HG03342 (cell line): ENCODE results near the gene FGFRL1.

Source experiments
- ATAC-seq: cut with Tn5 transposase; IDR thresholded peaks from one replicate; pipeline ENCODE4 v1.9.1; 2021; ENCODE audit warnings: mild to moderate bottlenecking, moderate library complexity; ENCODE audit not compliant: unreplicated experiment

The FGFRL1 gene

DNA sequence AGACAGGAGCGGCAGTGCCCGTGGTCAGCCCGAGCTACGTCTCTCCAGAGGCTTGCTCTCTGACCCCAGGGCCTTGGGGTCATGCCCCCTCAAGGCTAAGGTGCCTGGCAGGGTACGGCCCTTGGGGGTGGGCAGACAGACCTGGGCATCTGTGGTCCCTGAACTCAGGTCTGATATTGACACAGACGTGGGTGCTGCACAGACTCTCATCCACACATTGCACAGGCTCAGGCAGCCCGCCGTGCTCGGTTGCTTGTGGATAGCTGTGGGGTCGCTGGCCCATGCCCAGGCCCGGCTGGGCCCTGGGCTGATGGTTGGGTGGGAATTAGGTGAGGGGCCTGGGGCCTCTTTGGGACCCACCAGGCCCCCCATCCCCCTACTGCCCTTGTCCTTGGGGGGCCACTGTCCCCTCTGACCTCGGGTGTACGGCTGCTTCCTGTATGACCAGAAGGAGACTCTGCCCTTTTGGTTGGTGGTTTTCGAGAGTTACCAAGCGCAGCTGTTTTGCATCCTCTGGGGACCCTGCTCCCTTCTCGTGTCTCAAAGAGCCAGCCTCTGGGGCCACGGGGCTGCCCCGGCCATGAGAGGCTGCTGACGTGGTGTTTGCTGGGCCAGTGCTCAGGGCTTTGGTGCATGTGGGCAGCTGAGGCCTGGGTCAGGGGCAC, 10.1 kb downstream of the FGFRL1 start:
- ATAC-seq = peak; percentile 76

DNA sequence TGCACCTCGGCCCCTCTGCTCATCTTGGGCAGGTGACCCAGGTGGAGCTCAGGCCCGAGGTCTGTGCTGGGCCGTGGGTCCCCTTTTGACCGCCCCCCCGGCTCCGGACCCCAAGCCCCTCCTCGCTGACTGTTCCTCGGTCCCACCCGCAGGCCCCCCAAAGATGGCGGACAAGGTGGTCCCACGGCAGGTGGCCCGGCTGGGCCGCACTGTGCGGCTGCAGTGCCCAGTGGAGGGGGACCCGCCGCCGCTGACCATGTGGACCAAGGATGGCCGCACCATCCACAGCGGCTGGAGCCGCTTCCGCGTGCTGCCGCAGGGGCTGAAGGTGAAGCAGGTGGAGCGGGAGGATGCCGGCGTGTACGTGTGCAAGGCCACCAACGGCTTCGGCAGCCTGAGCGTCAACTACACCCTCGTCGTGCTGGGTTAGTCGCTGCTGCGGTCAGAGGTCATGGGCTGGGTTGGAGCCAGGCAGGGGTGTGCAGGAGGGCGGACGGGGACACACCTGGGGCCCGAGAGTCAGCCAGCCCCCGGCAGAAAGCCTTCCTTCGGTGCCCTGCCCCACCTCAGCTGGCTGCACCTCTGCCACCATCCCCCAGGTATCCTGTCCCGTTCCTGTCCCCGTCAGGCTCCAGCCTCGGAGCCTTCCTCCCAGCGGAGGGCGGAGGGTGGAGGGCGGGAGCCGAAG, 10.8 kb downstream of the FGFRL1 start:
- ATAC-seq = no peak

- no peak for ATAC-seq
Measured at GRCh38 chr4:1022739-1023066, 11.3 kb downstream of the FGFRL1 start.

DNA sequence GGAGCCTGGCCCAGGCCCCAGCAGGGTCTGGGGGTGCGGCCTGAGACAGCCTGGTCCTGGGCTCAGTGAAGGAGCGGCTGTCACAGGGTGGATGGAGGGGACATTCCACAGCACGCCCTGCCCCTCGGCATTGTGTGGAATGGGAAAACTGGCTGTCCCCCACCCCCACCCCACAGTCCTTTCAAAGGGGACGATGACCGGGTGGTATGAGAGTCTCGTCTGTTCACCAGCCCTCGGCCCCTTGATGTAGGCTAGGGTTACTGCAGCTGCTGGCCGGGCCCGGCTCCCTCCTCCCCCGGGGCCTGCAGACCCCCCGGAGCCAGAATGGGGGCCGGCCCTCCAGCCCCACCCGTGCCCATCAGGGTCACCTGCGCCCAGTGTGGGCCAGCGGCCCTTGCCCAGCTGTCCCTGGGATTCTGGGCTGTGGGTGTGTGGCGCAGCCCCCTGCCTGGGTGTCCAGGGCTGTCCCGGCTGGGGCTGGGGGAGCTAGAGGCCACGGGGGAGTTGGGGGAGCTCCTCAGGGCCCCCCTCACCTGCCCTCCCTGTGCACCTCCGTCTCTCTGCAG, 11.7 kb downstream of the FGFRL1 start:
- no peak for ATAC-seq

GRCh38 chr4:1023895-1024740, 12.7 kb downstream of the FGFRL1 start:
- no peak for ATAC-seq

DNA sequence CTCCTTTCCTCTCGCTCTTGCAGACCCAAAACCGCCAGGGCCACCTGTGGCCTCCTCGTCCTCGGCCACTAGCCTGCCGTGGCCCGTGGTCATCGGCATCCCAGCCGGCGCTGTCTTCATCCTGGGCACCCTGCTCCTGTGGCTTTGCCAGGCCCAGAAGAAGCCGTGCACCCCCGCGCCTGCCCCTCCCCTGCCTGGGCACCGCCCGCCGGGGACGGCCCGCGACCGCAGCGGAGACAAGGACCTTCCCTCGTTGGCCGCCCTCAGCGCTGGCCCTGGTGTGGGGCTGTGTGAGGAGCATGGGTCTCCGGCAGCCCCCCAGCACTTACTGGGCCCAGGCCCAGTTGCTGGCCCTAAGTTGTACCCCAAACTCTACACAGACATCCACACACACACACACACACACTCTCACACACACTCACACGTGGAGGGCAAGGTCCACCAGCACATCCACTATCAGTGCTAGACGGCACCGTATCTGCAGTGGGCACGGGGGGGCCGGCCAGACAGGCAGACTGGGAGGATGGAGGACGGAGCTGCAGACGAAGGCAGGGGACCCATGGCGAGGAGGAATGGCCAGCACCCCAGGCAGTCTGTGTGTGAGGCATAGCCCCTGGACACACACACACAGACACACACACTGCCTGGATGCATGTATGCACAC, 13.6 kb downstream of the FGFRL1 start:
- no peak for ATAC-seq

GRCh38 chr4:1026115-1026514, 14.7 kb downstream of the FGFRL1 start:
- peak; percentile 65 for ATAC-seq

DNA sequence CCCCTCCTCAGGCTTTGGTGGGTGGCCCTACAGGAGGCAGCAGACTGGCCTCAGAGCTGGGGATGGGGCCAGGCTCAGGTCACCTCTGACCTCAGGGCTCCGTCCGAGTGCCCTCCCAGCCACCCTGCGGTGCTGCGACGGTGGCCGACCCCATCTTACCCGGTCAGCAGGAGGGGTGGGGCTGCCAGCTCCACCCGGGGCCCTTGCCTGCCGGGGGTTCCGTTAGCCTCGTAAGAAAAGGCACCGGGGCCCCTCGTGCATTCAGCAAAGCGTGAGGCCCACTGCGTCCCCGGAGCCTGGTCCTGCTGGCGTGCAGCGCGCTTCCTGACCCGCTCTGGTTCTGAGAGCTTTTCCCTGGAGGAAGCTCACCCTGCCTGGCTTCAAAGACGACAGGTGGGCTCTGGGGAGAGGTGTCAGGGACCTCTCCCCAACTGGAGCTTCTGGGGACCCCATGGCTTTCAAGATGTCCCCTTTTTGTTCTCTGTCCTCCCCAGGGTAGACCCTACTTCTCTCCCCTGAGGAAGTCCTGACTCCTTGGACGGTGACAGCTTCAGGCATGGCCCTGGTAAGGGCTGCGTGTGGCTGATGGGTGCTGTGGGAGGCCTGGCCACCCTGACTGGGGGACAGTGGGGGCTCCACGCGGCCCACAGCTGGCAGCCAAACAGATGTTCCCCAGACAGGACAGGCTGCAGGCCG, 15.9 kb downstream of the FGFRL1 start:
- no peak for ATAC-seq

- ATAC-seq = no peak
Measured at GRCh38 chr4:1027915-1028238, 16.5 kb downstream of the FGFRL1 start.

DNA sequence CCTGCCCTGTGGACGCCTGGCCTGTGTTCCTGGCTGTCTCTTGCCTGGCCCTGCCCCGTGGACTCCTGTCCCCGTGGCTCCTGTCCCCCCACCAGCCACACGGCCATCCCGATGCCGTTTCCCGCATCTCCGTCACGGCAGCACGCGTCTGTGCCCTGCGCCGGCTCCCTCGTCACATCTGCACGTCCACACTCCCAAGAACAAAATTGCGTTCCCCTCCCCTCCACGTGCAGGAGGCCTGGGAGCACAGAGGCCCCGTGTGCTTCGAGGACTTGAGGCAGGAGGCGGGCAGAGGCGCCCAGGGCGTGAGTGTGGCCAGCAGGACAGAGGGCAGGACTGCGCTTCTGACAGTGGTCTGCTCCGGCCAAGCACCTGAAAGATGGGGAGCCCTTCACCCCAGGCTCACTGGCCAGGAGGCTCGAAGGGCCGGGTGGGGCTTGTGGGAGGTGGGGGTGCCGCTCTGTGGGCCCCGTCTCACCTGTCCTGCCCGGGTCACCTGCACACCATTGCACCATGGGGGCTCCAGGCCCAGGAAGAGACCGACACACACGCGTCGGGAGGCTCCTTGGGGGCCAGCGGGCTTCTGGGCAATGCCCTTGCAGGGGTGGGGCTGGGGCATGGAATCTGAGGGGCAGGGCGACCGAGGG, 17.3 kb downstream of the FGFRL1 start:
- no peak for ATAC-seq

DNA sequence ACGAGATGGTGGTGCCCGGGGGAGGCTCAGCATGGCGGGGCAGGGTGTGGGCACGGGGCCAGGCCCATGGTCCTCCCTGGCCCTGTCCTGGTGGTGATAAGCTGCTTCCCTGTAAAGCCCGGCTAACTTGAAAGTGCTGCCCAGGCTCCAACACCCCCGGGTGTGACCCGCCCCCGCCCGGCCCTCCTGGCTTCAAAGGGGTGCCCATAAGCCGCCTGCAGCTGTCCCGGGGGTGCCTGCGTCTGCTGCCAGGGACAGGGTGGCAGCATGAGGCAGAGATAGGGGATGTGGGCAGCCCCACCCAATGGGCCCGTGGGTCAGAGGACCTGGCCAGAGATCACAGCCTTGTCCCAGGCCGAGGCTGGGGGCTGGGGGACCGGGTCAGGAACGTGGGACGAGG, 18.1 kb downstream of the FGFRL1 start:
- no peak for ATAC-seq

- ATAC-seq = no peak
Measured at GRCh38 chr4:1030031-1030430, 18.6 kb downstream of the FGFRL1 start.

DNA sequence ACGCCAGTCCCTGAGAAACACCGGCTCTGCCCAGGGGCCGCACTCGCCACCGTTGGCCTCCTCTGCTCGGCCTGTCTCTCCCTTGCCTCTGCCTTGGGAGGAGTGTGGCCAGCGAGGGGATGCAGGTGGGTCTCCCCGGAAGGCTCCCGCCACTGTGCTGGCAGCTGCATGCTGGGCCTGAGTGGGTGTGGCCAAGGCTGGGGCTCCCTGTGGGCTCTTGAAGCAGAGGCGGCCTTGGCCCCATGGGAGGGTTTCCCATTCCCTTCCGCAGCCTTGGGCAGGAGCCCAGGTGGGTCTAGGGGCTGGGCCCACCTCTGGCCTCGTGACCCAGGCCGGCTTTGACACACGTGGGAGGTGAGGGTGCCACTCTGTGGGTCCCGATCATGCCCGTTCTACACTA, 19.1 kb downstream of the FGFRL1 start:
- ATAC-seq = no peak

GRCh38 chr4:1031346-1031745, 19.9 kb downstream of the FGFRL1 start:
- ATAC-seq = no peak

DNA sequence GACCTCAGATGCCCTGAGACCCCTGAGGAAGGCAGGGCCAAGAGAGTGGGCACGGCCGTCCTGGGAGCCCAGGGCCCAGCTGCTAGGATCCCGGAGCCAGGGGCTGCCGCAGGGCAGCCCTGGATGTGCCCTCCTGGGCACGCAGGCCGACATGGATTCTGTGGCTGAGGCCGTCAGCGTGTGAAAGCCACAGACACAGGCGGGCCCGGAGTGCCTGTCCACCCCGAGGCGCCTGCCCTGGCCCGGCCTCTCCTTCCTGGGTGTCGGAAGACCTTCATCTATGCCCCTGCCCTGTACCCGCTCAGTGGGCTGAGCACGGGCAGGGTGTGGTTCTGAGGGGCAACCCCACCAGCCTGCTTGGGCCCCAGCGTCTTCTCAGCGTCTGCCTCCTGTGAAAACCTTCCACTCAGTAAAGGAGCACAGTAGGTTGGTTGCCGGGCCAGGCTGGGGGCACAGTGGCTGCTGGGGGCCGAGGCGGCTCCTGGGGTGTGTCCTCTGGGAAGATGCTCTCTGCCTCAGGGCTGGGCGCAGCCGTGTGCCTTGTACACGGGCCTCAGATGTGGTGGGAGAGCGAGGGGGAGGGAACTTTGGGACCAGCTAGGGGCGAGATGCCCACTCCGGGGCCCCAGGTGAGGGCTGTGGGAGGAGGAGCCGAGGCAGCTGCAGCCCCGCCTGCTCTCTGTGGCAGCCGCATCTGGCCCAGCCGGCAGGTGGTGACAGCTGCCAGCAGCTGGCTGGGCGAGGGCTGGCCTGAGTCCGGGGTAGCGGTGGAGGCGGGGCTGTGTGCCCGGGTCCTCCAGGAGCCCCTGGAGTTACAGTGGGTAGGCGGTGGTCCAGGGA, 20.8 kb downstream of the FGFRL1 start:
- ATAC-seq = no peak

DNA sequence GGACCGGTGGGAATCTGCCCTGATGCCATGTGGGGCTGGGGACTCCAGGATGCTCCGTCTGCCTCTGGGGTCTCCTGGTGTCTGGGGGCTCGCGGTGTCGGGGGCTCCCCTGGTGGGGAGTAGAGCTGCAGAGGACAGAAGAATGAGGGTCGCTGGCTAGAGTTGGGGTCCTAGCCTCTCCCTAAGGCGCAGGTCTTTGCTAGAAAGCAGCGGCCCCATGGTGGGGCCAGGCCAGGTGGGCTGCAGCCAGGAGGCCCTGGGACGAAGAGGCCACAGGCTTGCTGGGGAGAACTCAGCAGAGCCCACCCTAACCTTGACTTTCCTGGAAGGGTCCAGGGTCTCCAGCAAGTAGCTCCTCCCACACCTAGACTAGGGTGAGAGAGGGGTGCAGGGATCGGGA, 21.4 kb downstream of the FGFRL1 start:
- no peak for ATAC-seq

- ATAC-seq = no peak
Measured at GRCh38 chr4:1033840-1034551, 22.6 kb downstream of the FGFRL1 start.

DNA sequence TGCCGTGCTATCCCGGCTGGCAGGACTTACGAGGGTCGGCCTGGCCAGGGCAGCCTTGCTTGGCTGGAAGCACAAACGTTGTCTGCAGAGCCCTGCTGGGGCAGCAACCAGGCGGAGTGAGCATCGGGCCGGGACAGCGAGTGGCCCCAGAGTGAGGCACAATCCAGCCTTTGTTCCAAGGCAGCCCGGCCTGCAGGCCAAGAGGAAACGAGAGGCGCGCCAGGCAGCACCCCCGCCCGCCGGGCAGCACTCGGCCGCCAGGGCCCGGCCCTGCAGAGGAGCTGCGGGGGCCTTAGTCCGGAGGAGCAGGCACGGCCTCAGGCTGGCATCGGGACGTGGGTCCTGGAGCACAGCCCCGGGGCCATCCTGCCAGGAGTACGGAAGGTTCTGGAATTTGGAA, 24.1 kb downstream of the FGFRL1 start:
- no peak for ATAC-seq

GRCh38 chr4:1036095-1036494, 24.7 kb downstream of the FGFRL1 start:
- no peak for ATAC-seq
